GM18858 (cell line): Measurements from ENCODE around the gene DHX16.

ENCODE experiments used
- ATAC-seq: cut with Tn5 transposase; IDR thresholded peaks from one replicate; pipeline ENCODE4 v1.9.1; 2021; ENCODE audit not compliant: unreplicated experiment

DHX16 gene

DNA sequence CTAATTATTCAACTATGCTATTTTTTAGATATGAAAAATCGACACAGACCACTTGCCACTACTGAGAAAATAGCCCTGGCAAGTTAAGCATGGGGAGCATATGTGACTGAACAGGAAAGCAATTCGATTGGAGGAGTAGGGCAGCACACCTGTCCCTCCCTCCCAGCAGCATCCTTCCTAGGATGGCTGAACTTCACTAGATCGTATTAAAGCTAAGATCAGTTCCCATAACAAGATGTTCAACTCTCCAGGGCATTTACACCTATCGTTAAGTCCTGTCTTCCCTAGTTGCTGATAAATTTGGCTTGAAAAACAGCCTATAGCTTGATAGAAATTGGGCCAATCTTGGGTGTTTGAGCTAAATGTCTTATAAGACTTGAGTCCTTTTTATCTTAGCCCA, 62.7 kb downstream of the DHX16 start:
- no peak for ATAC-seq

DNA sequence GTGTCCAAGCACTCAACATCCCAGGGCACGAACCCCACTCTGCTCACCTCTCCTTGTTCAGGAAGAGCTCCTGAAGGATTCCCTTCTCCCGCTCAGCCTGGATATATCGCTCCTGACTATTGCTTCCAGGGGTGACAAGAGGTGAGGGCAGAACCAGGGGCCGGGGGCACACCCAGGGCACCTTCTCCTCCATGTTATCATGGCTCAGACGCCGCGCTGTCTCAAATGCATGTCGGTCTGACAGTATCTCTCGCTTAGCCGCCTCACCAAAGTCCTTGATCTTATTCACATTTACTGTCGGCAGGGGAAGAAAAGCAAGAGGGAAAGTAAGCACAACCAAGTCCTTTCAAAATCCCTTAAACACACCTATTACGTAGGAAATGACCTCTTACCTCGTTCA, 68.8 kb downstream of the DHX16 start:
- ATAC-seq: no peak
